NCI-H510A treated with DMSO at 0.1 percent for 48 hours (cell line): ENCODE data around the gene CEBPA.
"Not testable (repeated sequence)": the region's sequence is repeated elsewhere in the genome, so short reads cannot be mapped to it uniquely, and the experiment has no call there.

Experiments used
- DNase-seq: peaks from one replicate; lab custom pipeline; 2025; lab: John Stamatoyannopoulos, UW

The CEBPA gene

DNA sequence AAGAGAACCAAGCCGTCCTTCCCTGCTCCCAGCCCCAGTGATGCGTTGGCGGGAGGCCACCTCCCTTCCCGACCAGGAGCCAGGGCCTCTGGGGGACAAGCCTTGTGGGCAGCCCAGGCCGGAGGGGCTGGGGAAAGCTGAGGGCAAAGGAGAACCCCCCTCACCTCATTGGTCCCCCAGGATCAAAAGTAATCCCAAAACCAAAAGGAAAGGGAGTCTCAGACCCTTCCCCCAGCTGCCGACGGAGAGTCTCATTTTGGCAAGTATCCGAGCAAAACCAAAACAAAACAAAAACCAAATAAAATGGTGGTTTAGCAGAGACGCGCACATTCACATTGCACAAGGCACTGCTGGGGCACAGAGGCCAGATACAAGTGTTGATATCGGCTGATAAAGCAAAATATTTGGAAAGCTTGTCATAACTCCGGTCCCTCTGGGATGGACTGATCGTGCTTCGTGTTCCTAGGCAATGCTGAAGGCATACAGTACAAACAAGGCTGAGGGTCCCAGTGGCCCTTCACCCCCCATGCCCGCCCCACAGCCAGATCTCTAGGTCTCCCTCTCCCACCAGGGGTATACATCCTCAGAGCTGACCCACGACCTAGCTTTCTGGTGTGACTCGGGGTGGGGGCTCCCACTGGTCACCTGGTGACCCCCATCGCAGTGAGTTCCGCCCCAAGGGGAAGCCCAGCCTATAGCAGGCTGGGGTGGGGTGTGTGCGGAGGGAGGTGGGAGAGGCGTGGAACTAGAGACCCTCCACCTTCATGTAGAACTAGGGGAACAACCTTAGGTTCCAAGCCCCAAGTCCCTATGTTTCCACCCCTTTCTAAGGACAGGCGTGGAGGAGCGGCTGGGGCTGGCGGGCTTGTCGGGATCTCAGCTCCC lies 2.1 kb downstream of the CEBPA start:
- no peak for DNase-seq

DNA sequence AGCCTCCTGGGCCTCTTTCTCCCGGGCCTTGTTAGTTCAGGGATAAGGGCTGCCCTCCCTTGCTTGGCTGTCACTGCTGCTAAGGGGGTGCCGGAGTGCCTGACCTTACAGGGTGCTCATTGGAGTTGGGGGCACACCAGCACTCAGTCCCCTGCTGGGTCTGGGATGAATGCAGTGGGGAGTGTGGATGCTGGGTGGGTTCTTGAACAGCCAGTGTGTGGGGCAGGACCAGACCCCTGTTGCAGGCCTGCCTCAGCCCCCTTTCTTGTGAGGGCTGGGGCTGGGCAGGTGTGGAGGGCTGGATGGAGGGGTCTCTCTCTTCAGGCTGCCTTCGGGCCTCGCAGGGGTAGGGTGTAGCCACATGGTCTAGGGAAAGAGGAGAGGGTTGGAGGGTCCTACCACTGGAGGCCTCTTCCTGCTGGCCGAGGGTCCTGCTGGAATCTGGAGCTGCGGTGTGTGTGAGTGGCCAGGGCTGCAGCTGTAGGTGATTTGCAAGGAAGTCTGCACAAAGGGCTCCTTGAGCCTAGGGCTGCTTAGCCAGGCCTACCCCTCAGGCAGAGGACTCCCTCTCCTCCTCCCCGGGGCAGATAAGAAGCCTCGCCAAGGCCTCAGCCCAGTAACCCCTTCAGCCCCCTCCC lies 3.2 kb downstream of the CEBPA start:
- DNase-seq: no peak

DNA sequence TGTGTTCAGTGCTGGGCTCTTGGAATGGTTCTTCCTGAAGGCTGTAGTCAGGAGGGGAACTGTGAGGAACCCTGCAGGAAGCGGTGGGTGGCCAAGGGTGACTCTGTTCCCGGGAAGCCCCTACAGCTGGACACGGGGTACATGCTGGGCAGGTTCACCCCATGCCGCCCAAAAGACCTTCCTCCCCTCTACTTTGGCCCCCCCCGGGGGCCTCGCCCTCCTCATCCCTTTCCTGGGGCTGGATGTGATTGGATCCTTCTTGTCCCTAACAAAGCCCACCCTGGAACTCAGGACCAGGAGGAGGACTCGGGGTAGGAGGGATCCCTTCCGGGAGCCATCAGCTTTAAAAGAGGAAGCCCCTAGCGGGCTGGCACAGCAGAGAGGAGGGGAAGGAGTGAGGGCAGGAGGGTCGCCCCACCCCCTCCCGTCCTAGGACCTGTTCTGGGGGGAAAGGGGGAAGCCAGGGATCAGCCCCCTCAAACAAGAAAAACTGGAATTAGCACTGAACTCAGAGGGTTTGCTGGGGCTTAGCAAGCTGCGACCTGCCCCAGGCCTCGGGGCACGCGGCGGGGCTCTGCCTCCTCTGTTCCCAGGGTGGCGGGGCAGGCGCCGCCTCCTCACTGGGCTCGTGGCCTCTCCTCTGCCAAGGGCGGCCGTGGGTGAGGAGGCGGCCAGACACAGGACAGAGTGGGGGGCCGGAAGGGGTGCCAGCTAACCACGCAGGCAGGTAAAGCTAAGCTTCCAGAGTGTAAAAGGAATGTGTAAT lies 4.0 kb downstream of the CEBPA start:
- DNase-seq: no peak

DNA sequence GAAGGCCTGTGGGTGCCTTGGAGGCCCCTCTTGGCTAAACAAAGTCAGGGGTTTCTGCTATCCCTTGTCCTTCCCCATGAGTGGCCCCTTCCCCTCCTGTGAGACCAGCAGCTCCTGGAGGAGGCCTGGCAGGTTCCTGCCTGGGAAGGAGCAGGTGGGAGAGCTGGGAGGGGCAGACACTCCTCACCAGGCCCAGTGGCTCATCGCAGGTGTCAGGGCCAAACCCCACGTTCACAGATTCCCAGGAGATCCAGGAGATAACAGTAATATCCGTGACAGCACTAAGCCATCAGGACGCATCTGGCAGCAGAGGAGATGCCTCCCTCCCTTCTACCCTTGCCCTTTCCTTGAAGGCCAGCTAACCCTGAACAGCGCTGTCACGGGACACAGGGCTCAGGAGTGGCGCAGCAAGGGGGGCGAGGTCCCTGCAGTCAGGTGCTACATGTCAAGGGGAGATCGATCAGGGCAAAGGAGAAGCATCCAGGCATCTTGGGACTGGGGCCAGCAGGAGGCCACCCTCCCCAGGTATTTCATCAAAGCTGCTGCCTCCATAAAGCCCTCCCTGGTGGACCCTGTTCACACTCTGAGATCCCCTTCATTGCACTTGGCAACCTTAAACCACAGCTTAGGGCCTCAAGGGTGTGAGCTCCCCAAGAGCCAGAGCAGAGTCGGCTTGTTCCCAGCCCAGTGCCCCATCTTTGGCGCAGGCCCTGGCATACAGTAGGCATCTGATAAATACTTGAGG lies 4.8 kb downstream of the CEBPA start:
- DNase-seq: no peak

DNA sequence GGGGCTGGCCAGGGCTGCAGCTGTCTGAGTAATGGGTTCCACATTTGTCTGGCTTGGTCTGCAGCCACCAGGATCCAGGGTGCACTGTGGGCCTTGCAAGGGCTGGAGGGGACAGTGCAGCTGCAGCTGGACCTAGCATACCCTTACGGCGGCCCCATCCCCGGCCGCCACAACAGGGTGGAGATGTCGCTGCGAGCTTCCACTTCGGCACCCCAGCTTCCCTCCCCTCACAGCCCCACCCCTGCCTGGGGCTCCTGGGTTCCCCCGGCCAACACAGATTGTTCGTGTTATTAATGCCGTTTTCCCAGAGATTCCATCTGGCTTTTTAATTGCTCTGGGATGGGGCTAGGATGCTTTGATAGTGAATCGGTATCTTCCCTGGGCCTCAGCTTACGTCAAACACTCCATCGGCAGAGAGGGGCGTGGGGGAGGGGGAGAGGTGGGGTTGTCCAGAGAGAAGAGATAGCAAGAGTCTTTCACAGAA lies 5.8 kb downstream of the CEBPA start:
- no peak for DNase-seq

DNA sequence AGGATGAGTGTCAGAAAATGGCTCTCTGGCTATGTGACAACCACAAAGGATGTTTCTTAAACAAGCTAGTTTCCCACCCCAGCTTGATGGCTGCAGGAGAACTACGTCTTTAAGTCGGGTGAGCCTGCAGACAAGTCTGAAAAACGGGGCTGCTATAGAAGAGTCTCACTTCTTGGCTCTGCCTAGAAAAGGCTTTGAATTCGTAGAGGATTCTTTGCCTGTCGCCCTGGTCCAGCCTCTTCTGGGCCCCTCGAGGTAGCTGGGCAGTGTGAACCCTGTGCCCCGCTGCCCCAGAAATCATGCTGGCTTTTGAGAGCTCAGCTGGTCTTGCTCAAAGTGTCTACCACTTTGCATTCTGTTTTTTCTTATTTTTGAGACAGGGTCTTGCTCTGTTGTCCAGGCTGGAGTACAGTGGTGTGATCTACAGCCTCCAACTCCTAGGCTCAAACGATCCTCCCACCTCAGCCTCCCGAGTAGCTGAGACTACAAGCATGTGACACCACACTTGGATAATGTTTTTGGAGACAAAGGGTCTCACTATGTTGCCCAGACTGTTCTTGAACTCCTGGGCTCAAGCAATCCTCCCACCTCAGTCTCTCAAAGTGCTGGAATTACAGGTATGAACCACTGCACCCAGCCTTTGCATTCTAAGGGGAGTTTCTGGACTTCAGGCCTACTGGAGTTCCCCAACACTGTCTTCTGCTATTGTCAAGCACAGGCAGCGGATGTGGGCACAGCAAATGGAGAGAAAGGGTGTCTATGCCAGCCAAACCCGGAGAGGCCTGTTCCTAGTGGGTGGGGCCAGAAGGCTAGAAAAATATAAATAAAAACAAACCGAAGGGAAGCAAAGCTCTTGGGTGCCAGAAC lies 6.5 kb downstream of the CEBPA start:
- DNase-seq: no peak

DNA sequence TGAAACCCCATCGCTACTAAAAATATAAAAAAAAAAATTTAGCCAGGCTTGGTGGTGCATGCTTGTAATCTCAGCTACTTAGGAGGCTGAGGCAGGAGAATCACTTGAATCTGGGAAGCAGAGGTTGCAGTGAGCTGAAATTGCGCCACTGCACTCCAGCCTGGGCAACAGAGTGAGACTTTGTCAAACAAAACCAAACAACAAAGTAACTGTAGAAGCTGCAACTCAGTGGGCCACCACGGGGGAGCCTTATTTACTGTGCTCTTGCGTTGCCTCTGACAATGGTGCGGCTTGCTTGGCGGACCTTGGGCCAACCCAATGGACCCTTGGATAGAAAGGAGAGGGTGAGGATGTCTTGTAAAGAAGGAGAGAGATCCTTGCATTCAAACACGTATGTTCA lies 7.3 kb downstream of the CEBPA start:
- DNase-seq: not testable (repeated sequence)

DNA sequence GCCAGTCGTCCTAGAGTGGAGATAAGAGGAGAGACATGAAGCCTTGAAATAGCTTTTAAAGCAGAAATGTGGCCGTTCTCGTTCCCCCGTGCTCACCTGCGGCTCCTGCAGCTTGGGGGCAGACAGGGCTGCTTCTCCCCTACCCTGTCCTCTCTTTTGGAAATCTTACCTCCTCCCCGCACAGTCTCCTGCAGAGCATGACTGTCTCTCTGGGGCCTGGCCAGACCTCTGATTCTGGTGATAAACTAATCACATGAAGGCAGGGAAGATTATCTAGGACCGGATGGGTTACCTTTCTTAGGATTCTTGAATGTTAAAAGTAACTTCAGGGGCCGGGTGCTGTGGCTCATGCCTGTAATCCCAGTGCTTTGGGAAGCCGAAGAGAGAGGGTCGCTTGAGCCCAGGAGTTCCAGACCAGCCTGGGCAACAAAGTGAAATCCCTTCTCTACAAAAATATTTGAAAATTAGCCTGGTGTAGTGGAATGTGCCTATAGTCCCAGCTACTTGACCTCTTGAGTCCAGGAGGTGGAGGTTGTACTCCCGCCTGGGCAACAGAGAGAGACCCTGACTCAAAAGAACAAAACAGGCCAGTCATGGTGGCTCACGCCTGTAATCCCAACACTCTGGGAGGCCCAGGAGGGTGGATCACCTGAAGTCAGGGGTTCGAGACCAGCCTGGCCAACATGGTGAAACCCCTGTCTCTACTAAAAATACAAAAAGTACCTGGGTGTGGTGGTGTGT lies 8.1 kb downstream of the CEBPA start:
- DNase-seq: no peak

DNA sequence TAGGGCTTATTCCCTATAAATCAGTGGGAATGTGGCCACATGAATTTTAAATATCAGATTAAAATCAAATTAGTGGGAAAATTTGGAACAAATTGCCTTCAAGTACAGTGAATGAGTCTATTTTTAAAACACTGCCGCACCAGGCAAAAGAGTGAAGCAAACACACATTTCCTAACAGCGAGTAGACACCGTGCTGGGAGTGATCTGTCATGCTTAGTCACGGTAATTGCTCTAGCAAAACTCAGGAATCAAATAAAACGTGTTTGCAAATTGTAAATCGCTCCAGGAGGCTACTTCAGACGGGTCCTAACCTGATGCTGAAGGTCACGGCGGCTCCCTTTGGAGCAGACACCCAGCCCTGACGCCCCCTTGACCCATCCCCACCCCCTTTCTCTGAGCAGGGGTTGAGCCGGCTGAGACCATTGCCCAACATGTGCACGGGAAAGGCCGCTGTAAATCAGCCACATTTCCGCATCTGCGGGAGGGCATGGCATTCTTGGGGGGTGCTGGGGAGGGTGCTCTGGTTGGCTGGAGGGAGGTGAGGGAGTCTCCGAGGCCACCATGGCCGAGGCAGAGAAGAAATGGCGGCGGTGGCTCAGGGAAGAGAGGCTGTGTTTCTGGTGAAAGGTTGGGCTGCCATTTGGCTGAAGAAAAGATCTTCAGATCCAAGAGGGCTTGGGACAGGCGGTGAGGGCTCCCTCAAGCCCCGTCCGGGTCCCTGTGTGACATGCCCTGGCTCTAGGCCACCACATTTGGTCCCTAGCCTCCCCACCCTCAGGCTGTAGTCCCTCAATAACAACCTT lies 8.9 kb downstream of the CEBPA start:
- DNase-seq: no peak

DNA sequence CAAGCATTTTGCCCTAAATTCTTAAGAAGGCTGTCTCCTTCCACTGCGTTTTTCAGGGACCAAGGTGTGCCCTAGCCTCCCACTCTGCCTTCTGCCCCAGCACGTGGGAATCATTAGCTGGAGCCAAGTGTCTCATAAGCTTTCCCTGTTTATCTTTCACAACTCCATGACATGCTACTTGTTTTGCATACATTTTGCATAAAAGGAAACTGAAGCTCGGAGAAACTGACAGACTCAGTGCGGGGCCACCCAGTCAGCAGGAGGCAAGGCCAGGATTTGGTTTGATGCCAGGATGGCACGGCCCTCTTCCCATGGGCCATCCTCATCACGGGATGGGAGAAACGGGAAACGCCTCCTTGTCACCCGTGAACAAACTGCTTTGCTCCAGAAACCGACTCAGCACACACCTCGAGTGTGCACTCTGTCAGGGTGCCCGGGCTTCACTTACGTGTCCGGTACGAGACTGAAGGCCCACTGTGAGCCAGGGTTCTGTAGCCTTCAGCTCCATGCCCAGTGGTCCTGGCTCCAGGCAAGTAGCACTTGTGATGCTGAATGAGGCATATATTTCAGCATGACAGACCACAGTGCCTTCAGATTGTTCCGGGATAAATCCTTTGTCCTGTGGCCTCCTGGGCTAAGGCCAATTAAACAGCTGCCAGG lies 9.6 kb downstream of the CEBPA start:
- DNase-seq: no peak

DNA sequence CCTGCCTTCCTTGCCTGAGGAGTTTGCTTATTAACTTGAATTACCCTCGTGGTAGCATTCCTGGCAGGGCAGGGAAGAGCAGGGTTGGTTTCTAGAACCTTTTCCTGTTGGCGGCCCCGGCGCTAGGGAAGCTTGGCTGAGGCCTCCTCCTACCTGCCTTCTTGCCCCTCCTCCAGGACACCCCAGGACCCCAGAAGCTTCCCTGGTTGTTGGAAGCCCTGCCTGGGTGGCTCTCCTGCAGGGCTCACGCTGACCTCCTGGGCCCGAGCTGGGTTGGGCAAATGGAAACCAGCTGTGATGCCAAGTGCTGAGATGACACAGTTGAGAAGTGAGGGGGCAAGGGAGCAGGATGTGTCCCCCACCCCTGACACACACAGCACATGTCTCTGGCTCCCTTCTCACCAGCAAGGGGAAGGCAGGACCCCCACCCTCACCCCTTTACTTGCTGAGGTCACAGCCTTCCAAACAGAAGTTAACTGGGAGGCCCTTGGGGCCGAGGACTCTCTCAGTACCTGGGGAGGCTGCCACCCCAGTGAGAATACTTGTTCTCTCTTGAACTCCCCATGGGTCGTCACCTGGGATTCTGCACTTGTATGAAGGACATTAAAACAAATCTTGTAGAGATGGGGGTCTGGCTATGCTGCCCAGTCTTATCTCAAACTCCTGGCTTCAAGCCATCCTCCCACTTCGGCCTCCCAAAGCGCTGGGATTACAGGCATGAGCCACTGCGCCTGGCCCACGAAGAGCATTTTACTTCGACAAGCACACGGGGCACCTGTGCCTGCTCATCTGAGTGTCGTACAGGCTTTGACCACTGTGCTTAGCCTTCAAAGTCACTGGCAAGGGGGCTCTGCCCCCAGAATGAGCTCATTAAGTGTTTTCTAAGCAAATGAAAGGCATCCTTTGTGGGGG lies 10.5 kb downstream of the CEBPA start:
- DNase-seq: no peak

DNA sequence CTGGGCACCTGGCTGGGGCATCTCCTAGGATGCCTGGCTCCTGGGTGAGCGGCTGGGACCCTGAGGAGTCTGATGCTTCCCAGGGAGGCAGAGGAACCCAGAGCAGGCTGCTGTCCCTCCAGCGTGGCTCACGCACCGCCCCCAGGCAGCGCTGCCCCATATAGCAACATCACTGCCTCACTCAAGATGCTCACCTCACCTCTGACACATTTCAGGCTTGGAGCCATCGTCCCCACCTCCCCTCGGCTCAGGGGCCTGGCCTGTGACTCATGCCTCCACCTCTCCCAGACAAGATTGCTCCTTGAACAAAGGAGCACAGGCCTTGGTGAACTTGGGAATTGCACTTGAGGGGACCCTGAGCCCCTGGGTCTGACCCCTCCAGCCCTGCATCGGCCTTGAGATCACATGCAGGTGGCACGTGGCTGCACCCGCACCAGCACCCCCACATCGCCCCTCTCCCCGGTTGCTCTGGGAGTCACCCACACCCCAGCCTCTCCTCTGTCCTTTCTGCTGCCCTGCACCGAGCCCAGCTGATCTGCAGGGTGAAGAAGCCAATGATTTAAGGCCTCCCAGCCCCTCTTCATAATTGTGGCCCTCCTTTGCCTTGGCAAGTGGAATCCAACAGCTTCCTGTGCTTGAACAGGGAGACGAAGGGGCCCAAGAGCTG lies 11.2 kb downstream of the CEBPA start:
- no peak for DNase-seq

DNA sequence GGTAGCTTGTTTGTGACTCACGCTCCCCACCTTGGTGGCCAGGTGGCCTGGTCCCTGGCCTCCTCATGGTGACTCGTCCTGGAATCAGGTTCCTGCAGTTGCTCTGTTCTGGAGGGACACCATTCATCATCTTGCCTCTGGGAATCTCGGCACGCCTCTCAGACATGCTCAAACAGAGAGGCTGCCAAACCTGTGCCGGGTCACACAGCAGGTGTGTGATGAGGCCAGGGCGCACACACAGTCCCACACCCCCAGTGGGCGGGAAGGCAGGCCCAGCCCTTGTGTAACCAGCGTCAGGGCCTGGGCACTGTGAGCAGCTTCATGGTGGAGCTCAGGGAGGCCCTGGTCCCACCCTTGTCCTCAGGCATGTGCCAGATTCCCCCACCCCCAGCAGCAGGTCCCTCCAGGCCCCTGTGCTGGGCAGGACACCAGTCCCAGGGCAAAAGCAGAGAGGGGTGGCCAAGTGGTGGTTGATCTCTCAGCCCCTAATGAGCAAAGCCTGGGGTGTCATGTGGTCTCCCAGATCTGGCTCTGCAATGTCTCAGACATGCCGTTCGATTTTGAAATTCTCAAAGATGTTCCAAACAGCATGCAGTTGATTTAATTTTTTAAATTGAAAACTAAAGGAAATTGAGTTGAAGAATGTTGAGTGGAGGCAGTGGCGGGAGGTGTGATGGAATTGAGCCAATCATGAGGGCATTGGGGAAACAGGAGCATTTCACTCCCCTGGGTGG lies 12.1 kb downstream of the CEBPA start:
- DNase-seq: no peak

DNA sequence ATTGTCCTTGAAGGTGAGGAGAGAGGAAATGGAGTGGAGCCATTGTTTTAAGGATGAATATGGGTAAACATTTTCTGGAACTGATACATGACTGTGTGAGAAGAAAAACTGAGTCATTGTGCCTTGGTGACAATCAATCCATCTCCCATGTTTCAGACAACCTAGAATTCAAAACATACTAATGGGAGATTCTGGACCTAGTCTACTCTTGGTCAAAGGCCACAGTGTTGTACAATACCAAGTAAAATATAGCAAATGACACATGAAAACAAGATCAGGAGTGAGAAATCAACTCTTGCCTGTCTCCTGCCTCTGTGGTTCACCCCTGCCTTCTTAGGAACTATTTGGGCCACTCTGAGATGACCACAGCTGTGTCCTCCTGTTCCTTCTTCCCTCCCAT lies 13.1 kb downstream of the CEBPA start:
- no peak for DNase-seq

DNA sequence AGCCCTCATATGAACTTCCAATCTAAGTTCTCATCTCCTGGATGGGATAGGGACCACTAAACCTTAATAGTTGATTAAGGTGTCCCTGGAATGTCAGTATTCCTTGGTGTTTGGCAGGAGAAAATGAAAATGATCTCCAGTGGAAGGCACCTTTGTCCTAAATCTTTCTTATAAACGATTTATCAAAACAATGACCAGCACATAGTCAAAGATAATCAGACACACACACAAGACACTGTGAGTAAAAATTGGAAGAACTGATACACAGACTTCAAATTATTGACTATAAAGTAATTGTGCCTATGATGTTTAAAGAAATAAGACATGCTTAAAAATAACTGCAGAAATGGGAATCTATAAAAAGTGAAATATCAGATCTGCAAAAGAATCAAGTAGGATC lies 13.7 kb downstream of the CEBPA start:
- DNase-seq: no peak

DNA sequence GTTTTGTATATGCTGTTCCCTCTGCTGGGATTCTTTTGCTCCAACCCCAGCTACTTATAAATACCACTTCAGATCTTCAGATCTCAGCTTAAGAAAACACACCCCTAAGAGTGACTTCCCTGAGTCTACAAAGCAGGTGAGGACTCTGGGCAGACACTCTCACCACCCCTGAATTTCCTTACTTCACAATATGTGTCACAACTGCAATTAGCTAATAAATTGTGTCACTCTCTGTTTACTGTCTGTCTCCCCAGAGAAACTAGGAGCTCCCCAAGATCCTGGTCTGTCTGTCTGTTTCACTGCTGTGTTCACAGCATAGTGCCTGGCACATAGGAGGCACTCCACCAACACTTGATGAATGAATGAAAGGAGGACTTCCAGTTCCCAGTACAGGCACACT lies 14.4 kb downstream of the CEBPA start:
- no peak for DNase-seq

DNA sequence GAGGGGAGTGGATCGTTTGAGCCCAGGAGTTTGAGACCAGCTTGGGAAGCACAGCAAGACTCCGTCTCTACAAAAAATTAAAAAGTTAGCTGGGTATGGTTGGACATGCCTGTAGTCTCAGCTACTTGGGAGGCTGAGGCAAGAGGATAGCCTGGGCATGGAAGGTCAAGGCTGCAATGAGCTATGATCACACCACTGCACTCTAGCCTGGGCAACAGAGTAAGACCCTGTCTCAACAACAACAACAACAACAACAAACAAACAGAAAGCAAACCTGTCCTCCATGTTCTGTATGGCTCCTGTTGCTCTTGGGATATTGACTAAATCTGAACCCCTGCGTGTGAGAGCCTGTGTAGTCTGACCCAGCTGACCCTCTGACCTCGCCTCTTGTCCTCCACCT lies 14.9 kb downstream of the CEBPA start:
- DNase-seq: no peak
